SK-N-SH treated with all-trans-retinoic acid at 6 μM for 48 hours (cell line): Measurements from ENCODE around the gene KCTD17.

ENCODE experiments used
- ATAC-seq: fragments of 200-7000 bp; cut with Tn5 transposase; 3 replicates; pipeline ENCODE4 v1.9.1; 2020; ENCODE audit warnings: mild to moderate bottlenecking, moderate library complexity
- ARNTL ChIP-seq: fragments of 450-650 bp; formaldehyde crosslinking; IDR thresholded peaks from 2 replicates; pipeline ENCODE4 v1.5.0; 2020; ENCODE audit warnings: low read depth, mild to moderate bottlenecking, moderate library complexity, borderline replicate concordance
- ESRRG ChIP-seq: fragments of 250-450 bp; sonication (Bioruptor Pico); IDR thresholded peaks from 2 replicates; pipeline ENCODE4 v1.6.1; 2021; ENCODE audit warnings: mild to moderate bottlenecking
- GLIS3 ChIP-seq: fragments of 250-450 bp; sonication (Bioruptor Pico); IDR thresholded peaks from 2 replicates; pipeline ENCODE4 v1.5.0; 2020; ENCODE audit warnings: mild to moderate bottlenecking, moderate library complexity
- ISL1 ChIP-seq: fragments of 250-450 bp; sonication (Bioruptor Pico); IDR thresholded peaks from 2 replicates; pipeline ENCODE4 v2.1.2; 2022; ENCODE audit warnings: mild to moderate bottlenecking, moderate library complexity
- OSR1 ChIP-seq: fragments of 250-450 bp; sonication (Bioruptor Pico); IDR thresholded peaks from 2 replicates; pipeline ENCODE4 v1.8.0; 2022; ENCODE audit warnings: moderate library complexity, mild to moderate bottlenecking, inconsistent platforms
- PPARA ChIP-seq: fragments of 250-450 bp; sonication (Bioruptor Pico); IDR thresholded peaks from 2 replicates; pipeline ENCODE4 v1.5.0; 2020; ENCODE audit warnings: mild to moderate bottlenecking, borderline replicate concordance
- TCF4 ChIP-seq: fragments of 250-450 bp; sonication (Bioruptor Pico); IDR thresholded peaks from 2 replicates; pipeline ENCODE4 v1.8.0; 2021; ENCODE audit warnings: mild to moderate bottlenecking, moderate library complexity, borderline replicate concordance
- TOX ChIP-seq: fragments of 250-450 bp; sonication (Bioruptor Pico); IDR thresholded peaks from 2 replicates; pipeline ENCODE4 v1.8.0; 2021; ENCODE audit warnings: mild to moderate bottlenecking, moderate library complexity, borderline replicate concordance
- ZC3H10 ChIP-seq: fragments of 250-450 bp; sonication (Bioruptor Pico); IDR thresholded peaks from 2 replicates; pipeline ENCODE4 v1.5.1; 2021; ENCODE audit warnings: mild to moderate bottlenecking, moderate library complexity
- ZFP3 ChIP-seq: fragments of 250-450 bp; sonication (Bioruptor Pico); IDR thresholded peaks from 2 replicates; pipeline ENCODE4 v1.5.0; 2020; ENCODE audit warnings: mild to moderate bottlenecking, moderate library complexity
- ZNF565 ChIP-seq: fragments of 450-650 bp; formaldehyde crosslinking; conservative IDR thresholded peaks from 2 replicates; pipeline ENCODE4 v1.5.0; 2020; ENCODE audit warnings: low read depth, mild to moderate bottlenecking, moderate library complexity
- ZNF70 ChIP-seq: fragments of 450-650 bp; formaldehyde crosslinking; IDR thresholded peaks from 2 replicates; pipeline ENCODE4 v1.5.0; 2020; ENCODE audit warnings: mild to moderate bottlenecking, moderate library complexity
- ZNF8 ChIP-seq: fragments of 450-650 bp; formaldehyde crosslinking; IDR thresholded peaks from 2 replicates; pipeline ENCODE4 v1.5.0; 2020; ENCODE audit warnings: mild to moderate bottlenecking, moderate library complexity
- TF ChIP-seq, protein P1 (sequence below): fragments of 250-450 bp; sonication (Bioruptor Pico); IDR thresholded peaks from 2 replicates; pipeline ENCODE4 v1.5.1; 2021; ENCODE audit warnings: mild to moderate bottlenecking, moderate library complexity
- TF ChIP-seq, protein P2 (sequence below): fragments of 250-450 bp; sonication (Bioruptor Pico); IDR thresholded peaks from 2 replicates; pipeline ENCODE4 v1.8.0; 2021; ENCODE audit warnings: low read depth, mild to moderate bottlenecking, moderate library complexity, borderline replicate concordance
- TF ChIP-seq, protein P3 (sequence below): fragments of 250-450 bp; sonication (Bioruptor Pico); IDR thresholded peaks from 2 replicates; pipeline ENCODE4 v1.8.0; 2020; ENCODE audit warnings: mild to moderate bottlenecking, moderate library complexity, borderline replicate concordance
- TF ChIP-seq, protein P4 (sequence below): fragments of 250-450 bp; sonication (Bioruptor Pico); IDR thresholded peaks from 2 replicates; pipeline ENCODE4 v1.5.0; 2020; ENCODE audit warnings: mild to moderate bottlenecking, moderate library complexity
- TF ChIP-seq, protein P5 (sequence below): fragments of 250-450 bp; sonication (Bioruptor Pico); IDR thresholded peaks from 2 replicates; pipeline ENCODE4 v1.5.1; 2020; ENCODE audit warnings: low read depth, mild to moderate bottlenecking, moderate library complexity

Gene KCTD17

DNA sequence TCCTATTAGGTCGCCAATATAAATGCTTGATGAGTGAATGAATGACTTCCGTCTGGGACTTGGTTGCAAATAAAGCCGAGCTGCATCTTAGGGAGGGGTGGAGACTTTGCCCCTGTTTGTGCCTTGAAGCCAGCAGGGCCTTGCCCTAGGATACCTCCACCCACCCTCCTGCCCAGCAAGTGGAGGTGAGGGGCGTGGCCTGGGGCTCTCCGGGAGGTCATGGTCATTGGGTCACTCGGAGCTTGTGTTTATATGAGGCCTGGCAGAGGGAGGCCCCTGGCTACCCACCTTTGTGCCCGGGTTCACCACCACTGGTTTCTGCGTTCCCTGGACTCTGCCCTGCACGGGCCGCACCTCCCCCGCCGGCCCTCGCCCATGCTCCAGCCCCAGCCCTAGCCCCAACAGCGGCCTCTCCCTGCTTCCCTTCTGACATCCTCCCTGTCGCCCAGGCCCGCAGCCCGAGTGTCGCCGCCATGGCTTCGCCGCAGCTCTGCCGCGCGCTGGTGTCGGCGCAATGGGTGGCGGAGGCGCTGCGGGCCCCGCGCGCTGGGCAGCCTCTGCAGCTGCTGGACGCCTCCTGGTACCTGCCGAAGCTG lies 27.7 kb upstream of the KCTD17 start:
- ATAC-seq, result no peak
- no peak for TF ChIP-seq ZFP3 (CRISPR knock-in tag)
- TF ChIP-seq ARNTL (CRISPR knock-in tag), result no peak
- no peak for TF ChIP-seq ZNF70
- TF ChIP-seq, protein P1, sequence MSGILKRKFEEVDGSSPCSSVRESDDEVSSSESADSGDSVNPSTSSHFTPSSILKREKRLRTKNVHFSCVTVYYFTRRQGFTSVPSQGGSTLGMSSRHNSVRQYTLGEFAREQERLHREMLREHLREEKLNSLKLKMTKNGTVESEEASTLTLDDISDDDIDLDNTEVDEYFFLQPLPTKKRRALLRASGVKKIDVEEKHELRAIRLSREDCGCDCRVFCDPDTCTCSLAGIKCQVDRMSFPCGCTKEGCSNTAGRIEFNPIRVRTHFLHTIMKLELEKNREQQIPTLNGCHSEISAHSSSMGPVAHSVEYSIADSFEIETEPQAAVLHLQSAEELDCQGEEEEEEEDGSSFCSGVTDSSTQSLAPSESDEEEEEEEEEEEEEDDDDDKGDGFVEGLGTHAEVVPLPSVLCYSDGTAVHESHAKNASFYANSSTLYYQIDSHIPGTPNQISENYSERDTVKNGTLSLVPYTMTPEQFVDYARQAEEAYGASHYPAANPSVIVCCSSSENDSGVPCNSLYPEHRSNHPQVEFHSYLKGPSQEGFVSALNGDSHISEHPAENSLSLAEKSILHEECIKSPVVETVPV (CRISPR knock-in tag), result no peak
- TF ChIP-seq, all 23 proteins: peak for 0

DNA sequence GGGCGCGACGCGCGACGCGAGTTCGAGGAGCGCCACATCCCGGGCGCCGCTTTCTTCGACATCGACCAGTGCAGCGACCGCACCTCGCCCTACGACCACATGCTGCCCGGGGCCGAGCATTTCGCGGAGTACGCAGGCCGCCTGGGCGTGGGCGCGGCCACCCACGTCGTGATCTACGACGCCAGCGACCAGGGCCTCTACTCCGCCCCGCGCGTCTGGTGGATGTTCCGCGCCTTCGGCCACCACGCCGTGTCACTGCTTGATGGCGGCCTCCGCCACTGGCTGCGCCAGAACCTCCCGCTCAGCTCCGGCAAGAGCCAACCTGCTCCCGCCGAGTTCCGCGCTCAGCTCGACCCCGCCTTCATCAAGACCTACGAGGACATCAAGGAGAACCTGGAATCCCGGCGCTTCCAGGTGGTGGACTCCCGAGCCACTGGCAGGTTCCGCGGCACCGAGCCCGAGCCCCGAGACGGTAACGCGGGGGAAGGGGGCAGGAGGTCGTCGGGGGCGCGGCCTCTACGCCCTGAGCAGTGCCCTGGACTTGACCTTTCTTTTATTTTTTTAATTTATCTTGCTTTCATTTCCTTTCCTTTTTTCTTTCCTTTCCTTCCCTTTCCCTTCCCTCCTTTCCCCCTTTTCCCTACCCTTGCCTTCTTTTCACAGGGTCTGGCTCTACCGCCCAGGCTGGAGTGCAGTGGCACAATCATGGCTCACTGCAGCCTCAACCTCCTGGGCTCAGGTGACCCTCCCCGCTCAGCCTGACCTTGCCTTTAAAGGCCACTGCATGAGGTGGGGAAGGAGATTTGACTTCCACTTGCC lies 27.0 kb upstream of the KCTD17 start:
- no peak for TF ChIP-seq TCF4 (CRISPR knock-in tag)
- TF ChIP-seq, protein P2, sequence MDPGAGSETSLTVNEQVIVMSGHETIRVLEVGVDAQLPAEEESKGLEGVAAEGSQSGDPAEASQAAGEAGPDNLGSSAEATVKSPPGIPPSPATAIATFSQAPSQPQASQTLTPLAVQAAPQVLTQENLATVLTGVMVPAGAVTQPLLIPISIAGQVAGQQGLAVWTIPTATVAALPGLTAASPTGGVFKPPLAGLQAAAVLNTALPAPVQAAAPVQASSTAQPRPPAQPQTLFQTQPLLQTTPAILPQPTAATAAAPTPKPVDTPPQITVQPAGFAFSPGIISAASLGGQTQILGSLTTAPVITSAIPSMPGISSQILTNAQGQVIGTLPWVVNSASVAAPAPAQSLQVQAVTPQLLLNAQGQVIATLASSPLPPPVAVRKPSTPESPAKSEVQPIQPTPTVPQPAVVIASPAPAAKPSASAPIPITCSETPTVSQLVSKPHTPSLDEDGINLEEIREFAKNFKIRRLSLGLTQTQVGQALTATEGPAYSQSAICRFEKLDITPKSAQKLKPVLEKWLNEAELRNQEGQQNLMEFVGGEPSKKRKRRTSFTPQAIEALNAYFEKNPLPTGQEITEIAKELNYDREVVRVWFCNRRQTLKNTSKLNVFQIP (CRISPR knock-in tag), result no peak
- no peak for TF ChIP-seq ISL1 (CRISPR knock-in tag)
- TF ChIP-seq OSR1 (CRISPR knock-in tag), result no peak
- no peak for TF ChIP-seq ZNF565 (CRISPR knock-in tag)
- TF ChIP-seq, protein P1 (CRISPR knock-in tag), result no peak
- TF ChIP-seq ZNF70, result no peak
- no peak for TF ChIP-seq TOX (CRISPR knock-in tag)
- ATAC-seq, result no peak

DNA sequence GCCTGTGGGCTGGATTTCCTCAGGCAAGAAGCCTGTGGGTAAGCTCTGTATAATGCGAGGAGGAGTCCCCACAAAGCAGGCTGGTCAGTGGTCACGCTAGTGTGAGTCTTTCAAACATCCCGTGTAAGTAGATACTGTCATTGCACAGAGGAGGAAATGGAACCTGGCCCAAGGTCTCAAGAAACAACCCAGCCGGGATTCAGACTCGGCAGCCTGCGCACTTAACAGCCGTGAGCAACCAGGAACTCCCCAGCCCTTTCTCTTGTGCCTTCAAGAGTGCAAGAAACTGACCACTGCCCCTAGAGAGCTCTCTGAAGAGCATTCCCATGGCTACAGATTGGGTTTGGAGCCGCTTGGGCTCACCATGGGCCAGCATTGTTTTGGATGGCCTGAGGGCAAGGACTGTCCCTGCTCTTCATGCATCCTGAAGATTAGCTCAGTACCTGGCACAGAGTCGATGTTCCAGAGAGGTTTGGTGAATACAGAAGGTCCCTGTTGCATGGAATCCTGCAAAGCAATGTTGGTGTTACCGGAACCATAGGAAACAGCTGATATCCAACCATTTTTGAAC lies 26.0 kb upstream of the KCTD17 start:
- ATAC-seq, result no peak
- TF ChIP-seq ARNTL (CRISPR knock-in tag) (no peak), TOX (CRISPR knock-in tag) (no peak)
- TF ChIP-seq, protein P3, sequence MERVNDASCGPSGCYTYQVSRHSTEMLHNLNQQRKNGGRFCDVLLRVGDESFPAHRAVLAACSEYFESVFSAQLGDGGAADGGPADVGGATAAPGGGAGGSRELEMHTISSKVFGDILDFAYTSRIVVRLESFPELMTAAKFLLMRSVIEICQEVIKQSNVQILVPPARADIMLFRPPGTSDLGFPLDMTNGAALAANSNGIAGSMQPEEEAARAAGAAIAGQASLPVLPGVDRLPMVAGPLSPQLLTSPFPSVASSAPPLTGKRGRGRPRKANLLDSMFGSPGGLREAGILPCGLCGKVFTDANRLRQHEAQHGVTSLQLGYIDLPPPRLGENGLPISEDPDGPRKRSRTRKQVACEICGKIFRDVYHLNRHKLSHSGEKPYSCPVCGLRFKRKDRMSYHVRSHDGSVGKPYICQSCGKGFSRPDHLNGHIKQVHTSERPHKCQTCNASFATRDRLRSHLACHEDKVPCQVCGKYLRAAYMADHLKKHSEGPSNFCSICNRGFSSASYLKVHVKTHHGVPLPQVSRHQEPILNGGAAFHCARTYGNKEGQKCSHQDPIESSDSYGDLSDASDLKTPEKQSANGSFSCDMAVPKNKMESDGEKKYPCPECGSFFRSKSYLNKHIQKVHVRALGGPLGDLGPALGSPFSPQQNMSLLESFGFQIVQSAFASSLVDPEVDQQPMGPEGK, result no peak

DNA sequence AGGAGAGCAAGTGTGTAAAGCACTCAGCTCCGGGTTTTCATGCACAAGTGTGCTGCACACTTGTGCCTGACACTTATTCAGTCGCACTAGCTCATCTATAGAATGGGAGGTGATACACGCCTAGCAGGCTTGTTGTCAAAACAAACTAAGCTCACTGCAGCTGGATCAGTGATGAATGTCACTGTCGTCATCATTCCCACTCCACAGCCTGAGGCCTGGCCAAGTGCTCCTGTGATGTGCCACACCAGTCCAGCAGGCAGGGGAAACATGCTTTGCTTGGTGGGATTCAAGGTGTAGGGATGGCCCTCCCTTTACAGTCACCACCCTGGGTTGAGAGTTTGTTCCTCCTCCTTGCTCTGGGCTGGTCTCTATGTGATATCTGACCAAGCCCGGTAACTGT lies 25.2 kb upstream of the KCTD17 start:
- ATAC-seq, result no peak
- TF ChIP-seq, protein P4, sequence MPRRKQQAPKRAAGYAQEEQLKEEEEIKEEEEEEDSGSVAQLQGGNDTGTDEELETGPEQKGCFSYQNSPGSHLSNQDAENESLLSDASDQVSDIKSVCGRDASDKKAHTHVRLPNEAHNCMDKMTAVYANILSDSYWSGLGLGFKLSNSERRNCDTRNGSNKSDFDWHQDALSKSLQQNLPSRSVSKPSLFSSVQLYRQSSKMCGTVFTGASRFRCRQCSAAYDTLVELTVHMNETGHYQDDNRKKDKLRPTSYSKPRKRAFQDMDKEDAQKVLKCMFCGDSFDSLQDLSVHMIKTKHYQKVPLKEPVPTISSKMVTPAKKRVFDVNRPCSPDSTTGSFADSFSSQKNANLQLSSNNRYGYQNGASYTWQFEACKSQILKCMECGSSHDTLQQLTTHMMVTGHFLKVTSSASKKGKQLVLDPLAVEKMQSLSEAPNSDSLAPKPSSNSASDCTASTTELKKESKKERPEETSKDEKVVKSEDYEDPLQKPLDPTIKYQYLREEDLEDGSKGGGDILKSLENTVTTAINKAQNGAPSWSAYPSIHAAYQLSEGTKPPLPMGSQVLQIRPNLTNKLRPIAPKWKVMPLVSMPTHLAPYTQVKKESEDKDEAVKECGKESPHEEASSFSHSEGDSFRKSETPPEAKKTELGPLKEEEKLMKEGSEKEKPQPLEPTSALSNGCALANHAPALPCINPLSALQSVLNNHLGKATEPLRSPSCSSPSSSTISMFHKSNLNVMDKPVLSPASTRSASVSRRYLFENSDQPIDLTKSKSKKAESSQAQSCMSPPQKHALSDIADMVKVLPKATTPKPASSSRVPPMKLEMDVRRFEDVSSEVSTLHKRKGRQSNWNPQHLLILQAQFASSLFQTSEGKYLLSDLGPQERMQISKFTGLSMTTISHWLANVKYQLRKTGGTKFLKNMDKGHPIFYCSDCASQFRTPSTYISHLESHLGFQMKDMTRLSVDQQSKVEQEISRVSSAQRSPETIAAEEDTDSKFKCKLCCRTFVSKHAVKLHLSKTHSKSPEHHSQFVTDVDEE (CRISPR knock-in tag), result no peak
- no peak for TF ChIP-seq ZC3H10 (CRISPR knock-in tag)
- TF ChIP-seq, protein P3, result no peak
- TF ChIP-seq PPARA (CRISPR knock-in tag), result no peak
- TF ChIP-seq TCF4 (CRISPR knock-in tag), result no peak
- TF ChIP-seq GLIS3 (CRISPR knock-in tag), result no peak
- TF ChIP-seq, protein P5, sequence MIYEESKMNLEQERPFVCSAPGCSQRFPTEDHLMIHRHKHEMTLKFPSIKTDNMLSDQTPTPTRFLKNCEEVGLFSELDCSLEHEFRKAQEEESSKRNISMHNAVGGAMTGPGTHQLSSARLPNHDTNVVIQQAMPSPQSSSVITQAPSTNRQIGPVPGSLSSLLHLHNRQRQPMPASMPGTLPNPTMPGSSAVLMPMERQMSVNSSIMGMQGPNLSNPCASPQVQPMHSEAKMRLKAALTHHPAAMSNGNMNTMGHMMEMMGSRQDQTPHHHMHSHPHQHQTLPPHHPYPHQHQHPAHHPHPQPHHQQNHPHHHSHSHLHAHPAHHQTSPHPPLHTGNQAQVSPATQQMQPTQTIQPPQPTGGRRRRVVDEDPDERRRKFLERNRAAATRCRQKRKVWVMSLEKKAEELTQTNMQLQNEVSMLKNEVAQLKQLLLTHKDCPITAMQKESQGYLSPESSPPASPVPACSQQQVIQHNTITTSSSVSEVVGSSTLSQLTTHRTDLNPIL (CRISPR knock-in tag), result no peak
- TF ChIP-seq ZNF565 (CRISPR knock-in tag), result no peak
- TF ChIP-seq ESRRG (CRISPR knock-in tag), result no peak
- no peak for TF ChIP-seq ZNF8 (CRISPR knock-in tag)
- TF ChIP-seq ARNTL (CRISPR knock-in tag), result no peak
- no peak for TF ChIP-seq OSR1 (CRISPR knock-in tag)
- TF ChIP-seq, protein P2 (CRISPR knock-in tag), result no peak
